ENCODE measurements around the gene SCRN3. TPM values are rescaled to one million over a fixed set of nuclear protein-coding genes. Genes with fewer than 3 reads are reported as not detected.

Gene SCRN3
- polyA plus RNA-seq, 1 of the 3 experiments (the other 2 are of a cell fraction): 14.7 TPM

DNA sequence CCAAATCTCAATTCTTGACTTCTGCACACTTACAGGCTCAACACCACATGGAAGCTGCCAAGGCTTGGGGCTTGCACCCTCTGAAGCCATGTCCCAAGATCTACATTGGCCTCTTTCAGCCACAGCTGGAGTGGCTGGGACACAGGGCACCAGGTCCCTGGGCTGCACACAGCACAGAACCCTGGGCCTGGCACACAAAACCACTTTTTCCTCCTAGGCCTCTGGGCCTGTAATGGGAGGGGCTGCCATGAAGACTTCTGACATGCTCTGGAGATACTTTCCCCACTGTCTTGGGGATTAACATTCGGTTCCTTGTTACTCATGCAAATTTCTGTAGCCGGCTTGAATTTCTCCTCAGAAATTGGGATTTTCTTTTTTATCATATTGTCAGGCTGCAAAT is 30.9 kb upstream of the SCRN3 start:
- no peaks in the 10 kb centered on the region for H3K4me1 ChIP-seq (ENCODE audit: control insufficient read depth in 1 of 2, insufficient read depth in 2 of 2, low read depth in 1 of 2, low read length in 1 of 2)
- no peak overlapping the region; a peak in 1 of 4 replicates for H3K4me3 ChIP-seq (ENCODE audit: low read depth in 2 of 2, low read length in 1 of 2)
- no peak for TF ChIP-seq POLR2AphosphoS5 (IDR thresholded peaks at IDR 0.05; ENCODE audit: low read depth, low read length)
- TF ChIP-seq, protein P1, sequence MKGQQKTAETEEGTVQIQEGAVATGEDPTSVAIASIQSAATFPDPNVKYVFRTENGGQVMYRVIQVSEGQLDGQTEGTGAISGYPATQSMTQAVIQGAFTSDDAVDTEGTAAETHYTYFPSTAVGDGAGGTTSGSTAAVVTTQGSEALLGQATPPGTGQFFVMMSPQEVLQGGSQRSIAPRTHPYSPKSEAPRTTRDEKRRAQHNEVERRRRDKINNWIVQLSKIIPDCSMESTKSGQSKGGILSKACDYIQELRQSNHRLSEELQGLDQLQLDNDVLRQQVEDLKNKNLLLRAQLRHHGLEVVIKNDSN (IDR thresholded peaks at IDR 0.05; ENCODE audit: borderline replicate concordance, low read depth): no peak
- TF ChIP-seq GABPA (IDR thresholded peaks at IDR 0.05; ENCODE audit: low read depth): no peak
- TF ChIP-seq RCOR1 (IDR thresholded peaks at IDR 0.05; ENCODE audit: low read length): no peak
- no peak for TF ChIP-seq YY1 (IDR thresholded peaks at IDR 0.05; ENCODE audit: low read depth)
- TF ChIP-seq, protein P2, sequence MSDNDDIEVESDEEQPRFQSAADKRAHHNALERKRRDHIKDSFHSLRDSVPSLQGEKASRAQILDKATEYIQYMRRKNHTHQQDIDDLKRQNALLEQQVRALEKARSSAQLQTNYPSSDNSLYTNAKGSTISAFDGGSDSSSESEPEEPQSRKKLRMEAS (IDR thresholded peaks at IDR 0.05; ENCODE audit: low read depth): no peak
- no peak for TF ChIP-seq IRF3 (IDR thresholded peaks at IDR 0.05; ENCODE audit: low read depth, low read length)
- no peak for TF ChIP-seq GATA2 (CRISPR knock-in tag; IDR thresholded peaks at IDR 0.05)
- TF ChIP-seq RXRA (IDR thresholded peaks at IDR 0.05; ENCODE audit: borderline replicate concordance, low read depth): no peak
- TF ChIP-seq ELF1 (IDR thresholded peaks at IDR 0.05): no peak
- no peak for TF ChIP-seq FOXJ3 (CRISPR knock-in tag; IDR thresholded peaks at IDR 0.05)
- TF ChIP-seq, protein P3, sequence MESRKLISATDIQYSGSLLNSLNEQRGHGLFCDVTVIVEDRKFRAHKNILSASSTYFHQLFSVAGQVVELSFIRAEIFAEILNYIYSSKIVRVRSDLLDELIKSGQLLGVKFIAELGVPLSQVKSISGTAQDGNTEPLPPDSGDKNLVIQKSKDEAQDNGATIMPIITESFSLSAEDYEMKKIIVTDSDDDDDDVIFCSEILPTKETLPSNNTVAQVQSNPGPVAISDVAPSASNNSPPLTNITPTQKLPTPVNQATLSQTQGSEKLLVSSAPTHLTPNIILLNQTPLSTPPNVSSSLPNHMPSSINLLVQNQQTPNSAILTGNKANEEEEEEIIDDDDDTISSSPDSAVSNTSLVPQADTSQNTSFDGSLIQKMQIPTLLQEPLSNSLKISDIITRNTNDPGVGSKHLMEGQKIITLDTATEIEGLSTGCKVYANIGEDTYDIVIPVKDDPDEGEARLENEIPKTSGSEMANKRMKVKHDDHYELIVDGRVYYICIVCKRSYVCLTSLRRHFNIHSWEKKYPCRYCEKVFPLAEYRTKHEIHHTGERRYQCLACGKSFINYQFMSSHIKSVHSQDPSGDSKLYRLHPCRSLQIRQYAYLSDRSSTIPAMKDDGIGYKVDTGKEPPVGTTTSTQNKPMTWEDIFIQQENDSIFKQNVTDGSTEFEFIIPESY (IDR thresholded peaks at IDR 0.05; ENCODE audit: borderline replicate concordance, low read depth): no peak
- TF ChIP-seq, protein P4, sequence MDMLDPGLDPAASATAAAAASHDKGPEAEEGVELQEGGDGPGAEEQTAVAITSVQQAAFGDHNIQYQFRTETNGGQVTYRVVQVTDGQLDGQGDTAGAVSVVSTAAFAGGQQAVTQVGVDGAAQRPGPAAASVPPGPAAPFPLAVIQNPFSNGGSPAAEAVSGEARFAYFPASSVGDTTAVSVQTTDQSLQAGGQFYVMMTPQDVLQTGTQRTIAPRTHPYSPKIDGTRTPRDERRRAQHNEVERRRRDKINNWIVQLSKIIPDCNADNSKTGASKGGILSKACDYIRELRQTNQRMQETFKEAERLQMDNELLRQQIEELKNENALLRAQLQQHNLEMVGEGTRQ (IDR thresholded peaks at IDR 0.05; ENCODE audit: borderline replicate concordance, low read depth, low read length): no peak
- TF ChIP-seq NFIC (IDR thresholded peaks at IDR 0.05; ENCODE audit: borderline replicate concordance): no peak
- no peak for TF ChIP-seq SIN3A (IDR thresholded peaks at IDR 0.05; ENCODE audit: borderline replicate concordance, low read depth, low read length)
- TF ChIP-seq PBX3 (IDR thresholded peaks at IDR 0.05): no peak
- TF ChIP-seq RFX5 (IDR thresholded peaks at IDR 0.05; ENCODE audit: low read length): no peak
- TF ChIP-seq FOXM1 (IDR thresholded peaks at IDR 0.05; ENCODE audit: low read depth): no peak
- no peak for TF ChIP-seq FOSL2 (IDR thresholded peaks at IDR 0.05; ENCODE audit: borderline replicate concordance, low read depth)
- no peaks in the 10 kb centered on the region for H3K9me2 ChIP-seq
- H3K9ac ChIP-seq: no peak overlapping the region
- no peak for DNase-seq
- H3K79me2 ChIP-seq (ENCODE audit: insufficient read depth): no peaks in the 10 kb centered on the region
- H4K20me1 ChIP-seq (ENCODE audit: insufficient read depth): no peaks in the 10 kb centered on the region
- H3K36me3 ChIP-seq (replicated peaks in 1 of 2; ENCODE audit: control insufficient read depth in 1 of 2, insufficient read depth in 2 of 2, low read length in 1 of 2): peaks cover 26 to 51% of the 10 kb centered on the region in 2 experiments
- no peaks in the 10 kb centered on the region; the same call in 1 of the 2 replicates for H3K9me3 ChIP-seq
- no peaks in the 10 kb centered on the region for H3K27me3 ChIP-seq (ENCODE audit: insufficient read depth)
- 90% methylated on average over 2 of the region's 2 CpGs for WGBS (ENCODE audit: low lambda C conversion rate)
- H3K27ac ChIP-seq (ENCODE audit: low read depth in 2 of 2, low read length in 1 of 2): no peak overlapping the region
- H3K4me2 ChIP-seq: no peak overlapping the region
- ChIA-PET POLR2A (no interaction called here), CTCF (no interaction called here)
- no peaks in the 10 kb centered on the region for H3F3A ChIP-seq (replicated peaks; ENCODE audit: insufficient read depth)
- H2AFZ ChIP-seq (ENCODE audit: low read depth): no peak overlapping the region

Data from SK-N-SH (cell line).